Measurements from ENCODE around the gene GARIN5A.

DNA sequence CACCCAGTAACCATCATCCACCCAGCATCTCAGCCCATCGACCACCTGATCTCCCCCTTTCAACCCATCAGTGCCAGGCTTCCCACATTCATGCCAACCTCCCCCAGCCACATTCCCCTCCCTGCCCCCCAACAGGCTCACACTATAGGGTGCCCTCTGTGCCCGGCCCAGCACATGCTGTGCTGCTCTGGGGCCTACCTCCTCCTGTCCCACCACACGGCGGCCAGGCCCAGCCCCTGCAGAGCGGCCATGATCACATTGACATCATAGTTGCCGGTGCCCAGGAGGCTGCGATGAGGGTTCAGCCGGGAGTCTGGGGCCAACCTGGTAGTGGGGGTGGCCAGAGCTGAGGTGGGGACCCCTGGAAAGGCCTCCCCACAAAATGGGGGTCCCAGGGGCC lies 30.7 kb upstream of the GARIN5A start:
- TF ChIP-seq, protein P1, sequence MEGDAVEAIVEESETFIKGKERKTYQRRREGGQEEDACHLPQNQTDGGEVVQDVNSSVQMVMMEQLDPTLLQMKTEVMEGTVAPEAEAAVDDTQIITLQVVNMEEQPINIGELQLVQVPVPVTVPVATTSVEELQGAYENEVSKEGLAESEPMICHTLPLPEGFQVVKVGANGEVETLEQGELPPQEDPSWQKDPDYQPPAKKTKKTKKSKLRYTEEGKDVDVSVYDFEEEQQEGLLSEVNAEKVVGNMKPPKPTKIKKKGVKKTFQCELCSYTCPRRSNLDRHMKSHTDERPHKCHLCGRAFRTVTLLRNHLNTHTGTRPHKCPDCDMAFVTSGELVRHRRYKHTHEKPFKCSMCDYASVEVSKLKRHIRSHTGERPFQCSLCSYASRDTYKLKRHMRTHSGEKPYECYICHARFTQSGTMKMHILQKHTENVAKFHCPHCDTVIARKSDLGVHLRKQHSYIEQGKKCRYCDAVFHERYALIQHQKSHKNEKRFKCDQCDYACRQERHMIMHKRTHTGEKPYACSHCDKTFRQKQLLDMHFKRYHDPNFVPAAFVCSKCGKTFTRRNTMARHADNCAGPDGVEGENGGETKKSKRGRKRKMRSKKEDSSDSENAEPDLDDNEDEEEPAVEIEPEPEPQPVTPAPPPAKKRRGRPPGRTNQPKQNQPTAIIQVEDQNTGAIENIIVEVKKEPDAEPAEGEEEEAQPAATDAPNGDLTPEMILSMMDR (IDR thresholded peaks at IDR 0.05), result no peak
- no peak for TF ChIP-seq POLR2AphosphoS5 (IDR thresholded peaks at IDR 0.05; ENCODE audit: low read depth, low read length)
- TF ChIP-seq MXI1 (IDR thresholded peaks at IDR 0.05; ENCODE audit: low read depth, low read length), result no peak
- TF ChIP-seq, protein P2, sequence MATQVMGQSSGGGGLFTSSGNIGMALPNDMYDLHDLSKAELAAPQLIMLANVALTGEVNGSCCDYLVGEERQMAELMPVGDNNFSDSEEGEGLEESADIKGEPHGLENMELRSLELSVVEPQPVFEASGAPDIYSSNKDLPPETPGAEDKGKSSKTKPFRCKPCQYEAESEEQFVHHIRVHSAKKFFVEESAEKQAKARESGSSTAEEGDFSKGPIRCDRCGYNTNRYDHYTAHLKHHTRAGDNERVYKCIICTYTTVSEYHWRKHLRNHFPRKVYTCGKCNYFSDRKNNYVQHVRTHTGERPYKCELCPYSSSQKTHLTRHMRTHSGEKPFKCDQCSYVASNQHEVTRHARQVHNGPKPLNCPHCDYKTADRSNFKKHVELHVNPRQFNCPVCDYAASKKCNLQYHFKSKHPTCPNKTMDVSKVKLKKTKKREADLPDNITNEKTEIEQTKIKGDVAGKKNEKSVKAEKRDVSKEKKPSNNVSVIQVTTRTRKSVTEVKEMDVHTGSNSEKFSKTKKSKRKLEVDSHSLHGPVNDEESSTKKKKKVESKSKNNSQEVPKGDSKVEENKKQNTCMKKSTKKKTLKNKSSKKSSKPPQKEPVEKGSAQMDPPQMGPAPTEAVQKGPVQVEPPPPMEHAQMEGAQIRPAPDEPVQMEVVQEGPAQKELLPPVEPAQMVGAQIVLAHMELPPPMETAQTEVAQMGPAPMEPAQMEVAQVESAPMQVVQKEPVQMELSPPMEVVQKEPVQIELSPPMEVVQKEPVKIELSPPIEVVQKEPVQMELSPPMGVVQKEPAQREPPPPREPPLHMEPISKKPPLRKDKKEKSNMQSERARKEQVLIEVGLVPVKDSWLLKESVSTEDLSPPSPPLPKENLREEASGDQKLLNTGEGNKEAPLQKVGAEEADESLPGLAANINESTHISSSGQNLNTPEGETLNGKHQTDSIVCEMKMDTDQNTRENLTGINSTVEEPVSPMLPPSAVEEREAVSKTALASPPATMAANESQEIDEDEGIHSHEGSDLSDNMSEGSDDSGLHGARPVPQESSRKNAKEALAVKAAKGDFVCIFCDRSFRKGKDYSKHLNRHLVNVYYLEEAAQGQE (IDR thresholded peaks at IDR 0.05; ENCODE audit: low read depth, low read length), result no peak
- no peak for TF ChIP-seq RAD21 (IDR thresholded peaks at IDR 0.05; ENCODE audit: low read length)
- no peak for TF ChIP-seq EP300 (IDR thresholded peaks at IDR 0.05; ENCODE audit: borderline replicate concordance in 1 of 2, low read depth in 1 of 2, low read length in 1 of 2)
- no peak for TF ChIP-seq RFX5 (IDR thresholded peaks at IDR 0.05; ENCODE audit: low read length)
- no peak for TF ChIP-seq SMC3 (IDR thresholded peaks at IDR 0.05; ENCODE audit: low read depth, low read length)
- TF ChIP-seq, protein P3, sequence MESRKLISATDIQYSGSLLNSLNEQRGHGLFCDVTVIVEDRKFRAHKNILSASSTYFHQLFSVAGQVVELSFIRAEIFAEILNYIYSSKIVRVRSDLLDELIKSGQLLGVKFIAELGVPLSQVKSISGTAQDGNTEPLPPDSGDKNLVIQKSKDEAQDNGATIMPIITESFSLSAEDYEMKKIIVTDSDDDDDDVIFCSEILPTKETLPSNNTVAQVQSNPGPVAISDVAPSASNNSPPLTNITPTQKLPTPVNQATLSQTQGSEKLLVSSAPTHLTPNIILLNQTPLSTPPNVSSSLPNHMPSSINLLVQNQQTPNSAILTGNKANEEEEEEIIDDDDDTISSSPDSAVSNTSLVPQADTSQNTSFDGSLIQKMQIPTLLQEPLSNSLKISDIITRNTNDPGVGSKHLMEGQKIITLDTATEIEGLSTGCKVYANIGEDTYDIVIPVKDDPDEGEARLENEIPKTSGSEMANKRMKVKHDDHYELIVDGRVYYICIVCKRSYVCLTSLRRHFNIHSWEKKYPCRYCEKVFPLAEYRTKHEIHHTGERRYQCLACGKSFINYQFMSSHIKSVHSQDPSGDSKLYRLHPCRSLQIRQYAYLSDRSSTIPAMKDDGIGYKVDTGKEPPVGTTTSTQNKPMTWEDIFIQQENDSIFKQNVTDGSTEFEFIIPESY (IDR thresholded peaks at IDR 0.05; ENCODE audit: borderline replicate concordance, low read depth), result no peak
- TF ChIP-seq, protein P4, sequence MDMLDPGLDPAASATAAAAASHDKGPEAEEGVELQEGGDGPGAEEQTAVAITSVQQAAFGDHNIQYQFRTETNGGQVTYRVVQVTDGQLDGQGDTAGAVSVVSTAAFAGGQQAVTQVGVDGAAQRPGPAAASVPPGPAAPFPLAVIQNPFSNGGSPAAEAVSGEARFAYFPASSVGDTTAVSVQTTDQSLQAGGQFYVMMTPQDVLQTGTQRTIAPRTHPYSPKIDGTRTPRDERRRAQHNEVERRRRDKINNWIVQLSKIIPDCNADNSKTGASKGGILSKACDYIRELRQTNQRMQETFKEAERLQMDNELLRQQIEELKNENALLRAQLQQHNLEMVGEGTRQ (IDR thresholded peaks at IDR 0.05; ENCODE audit: borderline replicate concordance, low read depth, low read length), result no peak
- TF ChIP-seq JUND (IDR thresholded peaks at IDR 0.05), result no peak
- TF ChIP-seq CHD2 (IDR thresholded peaks at IDR 0.05; ENCODE audit: low read length, partially characterized antibody), result no peak

All from SK-N-SH (cell line).